ENCODE results near the gene PC.

- TF ChIP-seq CTCF (IDR thresholded peaks at IDR 0.05) (no peak), POLR2A (IDR thresholded peaks at IDR 0.05) (no peak)
Measured at GRCh38 chr11:66912911-66913310, 45.3 kb downstream of the PC start.
